WTC11 (cell line): ENCODE measurements around the gene TEFM. TPM values are rescaled to one million over a fixed set of nuclear protein-coding genes. Genes with fewer than 3 reads are reported as not detected.

Experiments
- ATAC-seq: fragments of 200-7000 bp; cut with Tn5 transposase; 2 replicates; pipeline ENCODE4 v1.10.0; 2021; ENCODE audit warnings: mild to moderate bottlenecking, moderate library complexity
- CTCF ChIA-PET: fragments of 300-600 bp; sonication (Branson Sonifier 250); formaldehyde crosslinking; loops from one replicate; lab custom pipeline; 2021; ENCODE audit warnings: antibody characterized with exemption; lab: Charles Lee
- POLR2A ChIA-PET: fragments of 350-600 bp; sonication (Branson Sonifier 250); formaldehyde crosslinking; loops from one replicate; lab custom pipeline; 2021; ENCODE audit warnings: antibody characterized with exemption; lab: Charles Lee
- DNase-seq: peaks from one replicate; pipeline ENCODE4 v3.0.0; 2021; ENCODE audit warnings: low spot score
- H3K27ac Mint-ChIP-seq: 2 replicates; pipeline ENCODE4 v1.8.0; 2021; ENCODE audit warnings: mixed read lengths
- H3K27me3 Mint-ChIP-seq: 2 replicates; pipeline ENCODE4 v1.8.0; 2021; ENCODE audit warnings: low read depth, mild to moderate bottlenecking, moderate library complexity, mixed read lengths
- H3K36me3 Mint-ChIP-seq: 2 replicates; pipeline ENCODE4 v1.8.0; 2021; ENCODE audit warnings: mixed read lengths
- H3K4me1 Mint-ChIP-seq: 2 replicates; pipeline ENCODE4 v1.8.0; 2022; ENCODE audit warnings: mixed read lengths
- H3K4me3 Mint-ChIP-seq: 2 replicates; pipeline ENCODE4 v1.8.0; 2021; ENCODE audit warnings: mild to moderate bottlenecking, moderate library complexity, mixed read lengths
- H3K9me3 Mint-ChIP-seq: 2 replicates; pipeline ENCODE4 v1.8.0; 2021; ENCODE audit warnings: mixed read lengths
- CREM ChIP-seq: sonication (generic); formaldehyde crosslinking; IDR thresholded peaks from 2 replicates; pipeline ENCODE4 v1.8.1; 2022; ENCODE audit warnings: mild to moderate bottlenecking, missing genetic modification reagents, moderate library complexity
- ESRRA ChIP-seq: sonication (generic); formaldehyde crosslinking; IDR thresholded peaks from 2 replicates; pipeline ENCODE4 v1.8.1; 2022; ENCODE audit warnings: mild to moderate bottlenecking, missing genetic modification reagents, borderline replicate concordance
- FOXK1 ChIP-seq: sonication (generic); formaldehyde crosslinking; IDR thresholded peaks from 2 replicates; pipeline ENCODE4 v1.8.0; 2022; ENCODE audit warnings: mild to moderate bottlenecking, moderate library complexity, missing genetic modification reagents
- HMGA2 ChIP-seq: fragments of 250-450 bp; sonication (Bioruptor Pico); IDR thresholded peaks from 2 replicates; pipeline ENCODE4 v1.4.0; 2021; ENCODE audit warnings: mild to moderate bottlenecking, moderate library complexity
- ZBTB21 ChIP-seq: sonication (generic); formaldehyde crosslinking; IDR thresholded peaks from 2 replicates; pipeline ENCODE4 v1.8.1; 2023; ENCODE audit warnings: mild to moderate bottlenecking, missing genetic modification reagents, borderline replicate concordance
- total RNA-seq: library from RNA; stranded (reverse); gene quantifications from 3 replicates; pipeline ENCODE4 v1.2.3, GENCODE V29; 2021
- TF ChIP-seq, protein P1 (sequence below): sonication (generic); formaldehyde crosslinking; IDR thresholded peaks from 2 replicates; pipeline ENCODE4 v1.8.0; 2022; ENCODE audit warnings: mild to moderate bottlenecking, missing genetic modification reagents
- TF ChIP-seq, protein P2 (sequence below): sonication (generic); formaldehyde crosslinking; IDR thresholded peaks from 2 replicates; pipeline ENCODE4 v1.8.1; 2022; ENCODE audit warnings: mild to moderate bottlenecking, missing genetic modification reagents, moderate library complexity, borderline replicate concordance
- TF ChIP-seq, protein P3 (sequence below): fragments of 200-600 bp; IDR thresholded peaks from 2 replicates; pipeline ENCODE4 v1.8.0; 2022; ENCODE audit warnings: antibody characterized with exemption

TEFM gene
- total RNA-seq, 1 experiment from 2014 or later, result 12.3 TPM

DNA sequence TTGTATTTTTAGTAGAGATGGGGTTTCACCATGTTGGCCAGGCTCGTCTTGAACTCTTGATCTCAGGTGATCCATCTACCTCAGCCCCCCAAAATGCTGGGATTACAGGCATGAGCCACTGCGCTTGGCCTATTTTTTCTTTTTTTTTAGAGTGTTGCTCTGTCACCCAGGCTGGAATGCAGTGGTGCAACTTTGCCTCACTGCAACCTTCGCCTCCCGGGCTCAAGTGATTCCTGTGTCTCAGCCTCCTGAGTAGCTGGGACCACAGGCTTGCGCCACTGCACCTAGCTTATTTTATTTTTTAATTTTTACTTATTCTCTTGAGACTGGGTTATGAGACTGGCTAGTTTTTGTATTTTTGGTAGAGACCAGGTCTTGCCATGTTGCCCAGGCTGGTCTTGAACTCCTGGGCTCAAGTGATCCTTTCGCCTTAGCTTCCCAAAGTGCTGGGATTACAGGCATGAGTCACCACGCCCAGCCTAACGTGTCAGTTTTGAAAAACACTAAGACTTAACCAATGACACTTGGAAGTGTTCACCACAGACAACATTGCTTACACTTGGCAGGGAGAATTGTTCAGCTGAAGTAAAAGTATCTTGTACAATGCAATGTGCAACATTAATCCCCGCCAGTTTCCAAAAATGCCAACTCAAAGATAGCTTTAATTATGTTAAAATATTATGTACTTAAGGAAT lies 47.3 kb downstream of the TEFM start (continued):
- TF ChIP-seq, protein P1, sequence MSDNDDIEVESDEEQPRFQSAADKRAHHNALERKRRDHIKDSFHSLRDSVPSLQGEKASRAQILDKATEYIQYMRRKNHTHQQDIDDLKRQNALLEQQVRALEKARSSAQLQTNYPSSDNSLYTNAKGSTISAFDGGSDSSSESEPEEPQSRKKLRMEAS, result no peak

DNA sequence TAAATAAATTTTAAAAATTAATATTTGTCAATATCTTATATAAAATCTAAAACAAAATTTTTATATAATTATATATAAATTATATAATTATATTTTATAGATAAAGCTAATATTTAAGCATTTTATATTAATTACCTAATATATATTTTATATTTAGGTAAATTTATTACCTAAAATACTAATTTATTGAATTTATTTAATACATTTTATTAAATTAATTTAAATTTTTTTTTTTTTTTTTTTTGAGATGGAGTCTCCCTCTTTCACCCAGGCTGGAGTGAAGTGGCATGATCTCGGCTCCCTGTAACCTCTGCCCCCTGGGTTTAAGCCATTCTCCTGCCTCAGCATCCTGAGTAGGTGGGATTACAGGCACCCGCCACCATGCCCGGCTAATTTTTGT lies 51.9 kb downstream of the TEFM start:
- peaks cover 46% of the 10 kb centered on the region for H3K36me3 Mint-ChIP-seq
- no peaks in the 10 kb centered on the region for H3K9me3 Mint-ChIP-seq
- ChIA-PET CTCF (no interaction called here), POLR2A (interaction anchor here (0.7 kb wide), 1 partner anchor 726 kb away, joined by 3 read pairs; no protein-coding TSS in a partner anchor)
- H3K4me1 Mint-ChIP-seq, result no peaks in the 10 kb centered on the region
- ATAC-seq (no peak), DNase-seq (no peak)
- H3K27me3 Mint-ChIP-seq, result no peaks in the 10 kb centered on the region
- no peak overlapping the region for H3K4me3 Mint-ChIP-seq
- TF ChIP-seq FOXK1 (CRISPR knock-in tag), result no peak
- TF ChIP-seq CREM (CRISPR knock-in tag), result no peak
- TF ChIP-seq, protein P2, sequence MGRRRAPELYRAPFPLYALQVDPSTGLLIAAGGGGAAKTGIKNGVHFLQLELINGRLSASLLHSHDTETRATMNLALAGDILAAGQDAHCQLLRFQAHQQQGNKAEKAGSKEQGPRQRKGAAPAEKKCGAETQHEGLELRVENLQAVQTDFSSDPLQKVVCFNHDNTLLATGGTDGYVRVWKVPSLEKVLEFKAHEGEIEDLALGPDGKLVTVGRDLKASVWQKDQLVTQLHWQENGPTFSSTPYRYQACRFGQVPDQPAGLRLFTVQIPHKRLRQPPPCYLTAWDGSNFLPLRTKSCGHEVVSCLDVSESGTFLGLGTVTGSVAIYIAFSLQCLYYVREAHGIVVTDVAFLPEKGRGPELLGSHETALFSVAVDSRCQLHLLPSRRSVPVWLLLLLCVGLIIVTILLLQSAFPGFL (CRISPR knock-in tag), result no peak
- peak; percentile 95 for TF ChIP-seq HMGA2
- TF ChIP-seq ESRRA (CRISPR knock-in tag), result no peak
- no peak for TF ChIP-seq ZBTB21 (CRISPR knock-in tag)
- TF ChIP-seq, protein P3, sequence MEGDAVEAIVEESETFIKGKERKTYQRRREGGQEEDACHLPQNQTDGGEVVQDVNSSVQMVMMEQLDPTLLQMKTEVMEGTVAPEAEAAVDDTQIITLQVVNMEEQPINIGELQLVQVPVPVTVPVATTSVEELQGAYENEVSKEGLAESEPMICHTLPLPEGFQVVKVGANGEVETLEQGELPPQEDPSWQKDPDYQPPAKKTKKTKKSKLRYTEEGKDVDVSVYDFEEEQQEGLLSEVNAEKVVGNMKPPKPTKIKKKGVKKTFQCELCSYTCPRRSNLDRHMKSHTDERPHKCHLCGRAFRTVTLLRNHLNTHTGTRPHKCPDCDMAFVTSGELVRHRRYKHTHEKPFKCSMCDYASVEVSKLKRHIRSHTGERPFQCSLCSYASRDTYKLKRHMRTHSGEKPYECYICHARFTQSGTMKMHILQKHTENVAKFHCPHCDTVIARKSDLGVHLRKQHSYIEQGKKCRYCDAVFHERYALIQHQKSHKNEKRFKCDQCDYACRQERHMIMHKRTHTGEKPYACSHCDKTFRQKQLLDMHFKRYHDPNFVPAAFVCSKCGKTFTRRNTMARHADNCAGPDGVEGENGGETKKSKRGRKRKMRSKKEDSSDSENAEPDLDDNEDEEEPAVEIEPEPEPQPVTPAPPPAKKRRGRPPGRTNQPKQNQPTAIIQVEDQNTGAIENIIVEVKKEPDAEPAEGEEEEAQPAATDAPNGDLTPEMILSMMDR, result no peak
- H3K27ac Mint-ChIP-seq, result no peak overlapping the region

Other genes starting within 250 kb of the TEFM start
- 17.9 to 21.7 TPM (median 20.6 TPM) in 3 replicates for gene CRLF3, start 81.5 kb downstream of the TEFM start, total RNA-seq
- 24.7 to 26.0 TPM (median 25.0 TPM) in 3 replicates for gene ATAD5, start 74.3 kb downstream of the TEFM start, total RNA-seq
- gene ADAP2, start 15.7 kb upstream of the TEFM start, total RNA-seq, result 0.69 to 1.7 TPM (median 1.2 TPM) in 3 replicates
- 10.3 to 12.3 TPM (median 10.4 TPM) in 3 replicates for gene RNF135, start 64.8 kb upstream of the TEFM start, total RNA-seq
- 33.6 to 39.0 TPM (median 35.4 TPM) in 3 replicates for gene NF1, start 188.7 kb upstream of the TEFM start, total RNA-seq